SK-N-SH treated with all-trans-retinoic acid at 6 μM for 48 hours (cell line): ENCODE results near the gene GPHN.

Source experiments
- ZFP3 ChIP-seq: fragments of 250-450 bp; sonication (Bioruptor Pico); IDR thresholded peaks from 2 replicates; pipeline ENCODE4 v1.5.0; 2020; ENCODE audit warnings: mild to moderate bottlenecking, moderate library complexity
- TF ChIP-seq, protein P1 (sequence below): fragments of 250-450 bp; sonication (Bioruptor Pico); IDR thresholded peaks from 2 replicates; pipeline ENCODE4 v1.8.0; 2020; ENCODE audit warnings: mild to moderate bottlenecking, moderate library complexity, borderline replicate concordance

DNA sequence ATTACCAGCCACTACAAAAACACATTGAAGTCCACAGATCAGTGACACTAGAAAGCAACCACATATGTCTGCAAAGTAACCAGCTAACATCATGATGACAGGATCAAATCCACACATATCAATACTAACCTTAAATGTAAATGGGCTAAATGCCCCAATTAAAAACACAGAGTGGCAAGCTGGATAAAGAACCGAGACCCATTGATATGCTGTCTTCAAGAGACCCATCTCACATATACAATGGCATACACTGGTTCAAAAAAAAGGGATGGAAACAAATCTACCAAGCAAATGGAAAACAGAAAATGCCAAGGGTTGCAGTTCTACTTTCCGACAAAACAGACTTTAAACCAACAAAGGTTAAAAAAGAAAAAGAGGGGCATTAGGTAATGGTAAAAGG is 307.7 kb downstream of the GPHN start:
- TF ChIP-seq ZFP3 (CRISPR knock-in tag), result no peak
- TF ChIP-seq, protein P1, sequence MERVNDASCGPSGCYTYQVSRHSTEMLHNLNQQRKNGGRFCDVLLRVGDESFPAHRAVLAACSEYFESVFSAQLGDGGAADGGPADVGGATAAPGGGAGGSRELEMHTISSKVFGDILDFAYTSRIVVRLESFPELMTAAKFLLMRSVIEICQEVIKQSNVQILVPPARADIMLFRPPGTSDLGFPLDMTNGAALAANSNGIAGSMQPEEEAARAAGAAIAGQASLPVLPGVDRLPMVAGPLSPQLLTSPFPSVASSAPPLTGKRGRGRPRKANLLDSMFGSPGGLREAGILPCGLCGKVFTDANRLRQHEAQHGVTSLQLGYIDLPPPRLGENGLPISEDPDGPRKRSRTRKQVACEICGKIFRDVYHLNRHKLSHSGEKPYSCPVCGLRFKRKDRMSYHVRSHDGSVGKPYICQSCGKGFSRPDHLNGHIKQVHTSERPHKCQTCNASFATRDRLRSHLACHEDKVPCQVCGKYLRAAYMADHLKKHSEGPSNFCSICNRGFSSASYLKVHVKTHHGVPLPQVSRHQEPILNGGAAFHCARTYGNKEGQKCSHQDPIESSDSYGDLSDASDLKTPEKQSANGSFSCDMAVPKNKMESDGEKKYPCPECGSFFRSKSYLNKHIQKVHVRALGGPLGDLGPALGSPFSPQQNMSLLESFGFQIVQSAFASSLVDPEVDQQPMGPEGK (CRISPR knock-in tag), result no peak
